WTC11 (cell line): Measurements from ENCODE around the gene ARL8A. TPM values are rescaled to one million over a fixed set of nuclear protein-coding genes. Genes with fewer than 3 reads are reported as not detected.

ENCODE experiments used
- ATAC-seq: fragments of 200-7000 bp; cut with Tn5 transposase; 2 replicates; pipeline ENCODE4 v1.10.0; 2021; ENCODE audit warnings: mild to moderate bottlenecking, moderate library complexity
- CTCF ChIA-PET: fragments of 300-600 bp; sonication (Branson Sonifier 250); formaldehyde crosslinking; loops from one replicate; lab custom pipeline; 2021; ENCODE audit warnings: antibody characterized with exemption; lab: Charles Lee
- POLR2A ChIA-PET: fragments of 350-600 bp; sonication (Branson Sonifier 250); formaldehyde crosslinking; loops from one replicate; lab custom pipeline; 2021; ENCODE audit warnings: antibody characterized with exemption; lab: Charles Lee
- DNase-seq: peaks from one replicate; pipeline ENCODE4 v3.0.0; 2021; ENCODE audit warnings: low spot score
- H3K27ac Mint-ChIP-seq: 2 replicates; pipeline ENCODE4 v1.8.0; 2021; ENCODE audit warnings: mixed read lengths
- H3K27me3 Mint-ChIP-seq: 2 replicates; pipeline ENCODE4 v1.8.0; 2021; ENCODE audit warnings: low read depth, mild to moderate bottlenecking, moderate library complexity, mixed read lengths
- H3K36me3 Mint-ChIP-seq: 2 replicates; pipeline ENCODE4 v1.8.0; 2021; ENCODE audit warnings: mixed read lengths
- H3K4me1 Mint-ChIP-seq: 2 replicates; pipeline ENCODE4 v1.8.0; 2022; ENCODE audit warnings: mixed read lengths
- H3K4me3 Mint-ChIP-seq: 2 replicates; pipeline ENCODE4 v1.8.0; 2021; ENCODE audit warnings: mild to moderate bottlenecking, moderate library complexity, mixed read lengths
- H3K9me3 Mint-ChIP-seq: 2 replicates; pipeline ENCODE4 v1.8.0; 2021; ENCODE audit warnings: mixed read lengths
- CREB1 ChIP-seq: sonication (generic); formaldehyde crosslinking; IDR thresholded peaks from 2 replicates; pipeline ENCODE4 v1.8.0; 2023; ENCODE audit warnings: mild to moderate bottlenecking, missing genetic modification reagents
- ETV6 ChIP-seq: sonication (generic); formaldehyde crosslinking; IDR thresholded peaks from 2 replicates; pipeline ENCODE4 v1.8.1; 2022; ENCODE audit warnings: mild to moderate bottlenecking, missing genetic modification reagents
- GTF2I ChIP-seq: fragments of 250-450 bp; sonication (Bioruptor Pico); conservative IDR thresholded peaks from 2 replicates; pipeline ENCODE4 v1.4.0; 2021; ENCODE audit warnings: mild to moderate bottlenecking
- HMGA2 ChIP-seq: fragments of 250-450 bp; sonication (Bioruptor Pico); IDR thresholded peaks from 2 replicates; pipeline ENCODE4 v1.4.0; 2021; ENCODE audit warnings: mild to moderate bottlenecking, moderate library complexity
- MXD4 ChIP-seq: fragments of 250-450 bp; sonication (Bioruptor Pico); IDR thresholded peaks from 2 replicates; pipeline ENCODE4 v1.8.0; 2021; ENCODE audit warnings: mild to moderate bottlenecking, moderate library complexity, borderline replicate concordance
- ZNF121 ChIP-seq: sonication (generic); formaldehyde crosslinking; IDR thresholded peaks from 2 replicates; pipeline ENCODE4 v1.8.0; 2023; ENCODE audit warnings: missing genetic modification reagents
- ZNF671 ChIP-seq: fragments of 250-450 bp; sonication (Bioruptor Pico); IDR thresholded peaks from 2 replicates; pipeline ENCODE4 v1.8.0; 2021; ENCODE audit warnings: mild to moderate bottlenecking
- total RNA-seq: library from RNA; stranded (reverse); gene quantifications from 3 replicates; pipeline ENCODE4 v1.2.3, GENCODE V29; 2021
- TF ChIP-seq, protein P1 (sequence below): fragments of 250-450 bp; sonication (Bioruptor Pico); conservative IDR thresholded peaks from 2 replicates; pipeline ENCODE4 v1.9.0; 2021; ENCODE audit warnings: mild to moderate bottlenecking
- TF ChIP-seq, protein P2 (sequence below): sonication (generic); formaldehyde crosslinking; IDR thresholded peaks from 2 replicates; pipeline ENCODE4 v1.8.0; 2022; ENCODE audit warnings: mild to moderate bottlenecking, missing genetic modification reagents
- TF ChIP-seq, protein P3 (sequence below): sonication (generic); formaldehyde crosslinking; IDR thresholded peaks from 2 replicates; pipeline ENCODE4 v1.8.1; 2023; ENCODE audit warnings: mild to moderate bottlenecking, missing genetic modification reagents, moderate library complexity
- TF ChIP-seq, protein P4 (sequence below): sonication (generic); formaldehyde crosslinking; IDR thresholded peaks from 2 replicates; pipeline ENCODE4 v1.8.0; 2023; ENCODE audit warnings: missing genetic modification reagents, mild to moderate bottlenecking, borderline replicate concordance

Gene ARL8A
- total RNA-seq, 1 experiment from 2014 or later, result 47.2 TPM

DNA sequence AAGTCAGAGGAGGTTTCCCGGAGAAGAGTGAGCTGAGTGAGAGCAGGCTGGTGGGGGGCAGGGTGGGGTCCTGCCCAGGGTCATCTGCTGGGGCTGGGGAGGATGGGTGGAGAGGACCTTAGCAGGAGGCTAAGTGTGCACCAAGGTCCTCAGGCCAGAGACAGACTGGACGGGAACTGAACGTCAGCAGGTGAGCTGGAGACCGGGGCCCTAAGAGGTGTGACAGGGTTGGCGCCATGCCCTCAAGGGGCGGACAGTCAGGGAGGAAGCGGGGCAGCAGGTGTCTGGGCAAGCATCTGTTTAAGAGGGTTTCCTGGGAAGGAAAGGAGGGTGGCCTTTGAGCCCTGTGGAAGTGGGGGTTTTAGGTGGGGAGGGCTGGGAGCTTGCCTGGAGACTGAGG lies 29.5 kb upstream of the ARL8A start (continued):
- TF ChIP-seq, protein P1, sequence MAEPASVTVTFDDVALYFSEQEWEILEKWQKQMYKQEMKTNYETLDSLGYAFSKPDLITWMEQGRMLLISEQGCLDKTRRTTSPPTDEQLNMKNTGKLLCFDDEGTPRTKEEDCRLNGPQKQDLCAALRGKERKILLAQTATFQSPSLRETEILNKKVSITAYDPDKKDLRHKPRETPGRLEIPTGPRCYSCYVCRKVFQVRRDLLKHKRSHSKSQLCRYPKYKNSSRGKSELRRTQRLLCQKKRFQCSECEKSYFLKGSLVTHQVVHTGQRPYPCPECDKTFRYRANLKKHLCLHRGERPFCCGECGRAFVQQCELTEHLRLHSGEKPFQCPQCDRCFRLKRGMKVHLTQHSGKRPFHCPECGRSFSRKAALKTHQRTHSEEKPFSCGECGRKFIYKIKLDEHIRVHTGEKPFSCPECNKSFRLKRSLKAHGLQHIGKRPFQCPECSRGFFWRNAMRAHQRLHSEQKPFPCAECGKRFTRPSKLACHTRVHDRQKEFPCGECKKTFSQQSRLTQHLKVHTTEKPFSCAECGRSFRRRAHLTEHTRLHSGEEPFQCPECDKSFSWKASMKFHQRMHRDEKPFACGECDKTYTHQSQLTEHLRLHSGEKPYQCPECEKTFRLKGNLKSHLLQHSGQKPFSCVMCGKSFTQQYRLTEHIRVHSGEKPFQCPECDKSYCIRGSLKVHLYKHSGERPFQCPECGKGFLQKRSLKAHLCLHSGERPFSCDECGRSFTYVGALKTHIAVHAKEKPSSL, result no peak
- TF ChIP-seq, protein P2, sequence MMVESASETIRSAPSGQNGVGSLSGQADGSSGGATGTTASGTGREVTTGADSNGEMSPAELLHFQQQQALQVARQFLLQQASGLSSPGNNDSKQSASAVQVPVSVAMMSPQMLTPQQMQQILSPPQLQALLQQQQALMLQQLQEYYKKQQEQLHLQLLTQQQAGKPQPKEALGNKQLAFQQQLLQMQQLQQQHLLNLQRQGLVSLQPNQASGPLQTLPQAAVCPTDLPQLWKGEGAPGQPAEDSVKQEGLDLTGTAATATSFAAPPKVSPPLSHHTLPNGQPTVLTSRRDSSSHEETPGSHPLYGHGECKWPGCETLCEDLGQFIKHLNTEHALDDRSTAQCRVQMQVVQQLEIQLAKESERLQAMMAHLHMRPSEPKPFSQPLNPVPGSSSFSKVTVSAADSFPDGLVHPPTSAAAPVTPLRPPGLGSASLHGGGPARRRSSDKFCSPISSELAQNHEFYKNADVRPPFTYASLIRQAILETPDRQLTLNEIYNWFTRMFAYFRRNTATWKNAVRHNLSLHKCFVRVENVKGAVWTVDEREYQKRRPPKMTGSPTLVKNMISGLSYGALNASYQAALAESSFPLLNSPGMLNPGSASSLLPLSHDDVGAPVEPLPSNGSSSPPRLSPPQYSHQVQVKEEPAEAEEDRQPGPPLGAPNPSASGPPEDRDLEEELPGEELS (CRISPR knock-in tag), result no peak
- no peak for TF ChIP-seq ZNF121 (CRISPR knock-in tag)
- no peak for TF ChIP-seq HMGA2 (CRISPR knock-in tag)
- TF ChIP-seq ETV6, result no peak
- TF ChIP-seq, protein P3, sequence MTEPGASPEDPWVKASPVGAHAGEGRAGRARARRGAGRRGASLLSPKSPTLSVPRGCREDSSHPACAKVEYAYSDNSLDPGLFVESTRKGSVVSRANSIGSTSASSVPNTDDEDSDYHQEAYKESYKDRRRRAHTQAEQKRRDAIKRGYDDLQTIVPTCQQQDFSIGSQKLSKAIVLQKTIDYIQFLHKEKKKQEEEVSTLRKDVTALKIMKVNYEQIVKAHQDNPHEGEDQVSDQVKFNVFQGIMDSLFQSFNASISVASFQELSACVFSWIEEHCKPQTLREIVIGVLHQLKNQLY, result no peak
- no peak for TF ChIP-seq CREB1 (CRISPR knock-in tag)
- no peak for TF ChIP-seq ZNF671 (CRISPR knock-in tag)

DNA sequence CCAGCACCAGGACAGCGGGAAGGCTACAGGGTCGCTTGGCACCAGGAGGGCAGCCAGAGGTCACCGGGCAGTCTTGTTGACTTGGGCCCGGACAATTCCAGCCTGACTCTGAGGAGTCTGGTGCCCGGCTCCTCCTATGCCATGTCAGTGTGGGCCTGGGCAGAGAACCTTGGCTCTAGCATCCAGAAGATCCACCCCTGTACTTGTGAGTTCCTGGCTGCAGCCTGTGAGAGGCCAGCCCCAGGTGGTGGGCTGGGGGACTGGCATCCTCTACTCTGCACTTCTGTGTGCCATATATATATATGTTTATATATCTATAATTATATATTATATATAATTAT lies 27.4 kb upstream of the ARL8A start:
- no peak overlapping the region for H3K4me3 Mint-ChIP-seq
- ATAC-seq (no peak), DNase-seq (no peak)
- no peak overlapping the region for H3K27ac Mint-ChIP-seq
- no peaks in the 10 kb centered on the region for H3K36me3 Mint-ChIP-seq
- ChIA-PET CTCF (interaction anchor here (1.1 to 1.4 kb wide), 2 partner anchors 13 to 17 kb away, joined by 3 read pairs; no protein-coding TSS in a partner anchor), POLR2A (no interaction called here)
- no peaks in the 10 kb centered on the region for H3K27me3 Mint-ChIP-seq
- peaks cover 2% of the 10 kb centered on the region; the same call in 1 of the 2 replicates for H3K4me1 Mint-ChIP-seq
- TF ChIP-seq GTF2I (CRISPR knock-in tag) (no peak), MXD4 (CRISPR knock-in tag) (no peak)
- TF ChIP-seq, protein P1, result no peak
- TF ChIP-seq, protein P4, sequence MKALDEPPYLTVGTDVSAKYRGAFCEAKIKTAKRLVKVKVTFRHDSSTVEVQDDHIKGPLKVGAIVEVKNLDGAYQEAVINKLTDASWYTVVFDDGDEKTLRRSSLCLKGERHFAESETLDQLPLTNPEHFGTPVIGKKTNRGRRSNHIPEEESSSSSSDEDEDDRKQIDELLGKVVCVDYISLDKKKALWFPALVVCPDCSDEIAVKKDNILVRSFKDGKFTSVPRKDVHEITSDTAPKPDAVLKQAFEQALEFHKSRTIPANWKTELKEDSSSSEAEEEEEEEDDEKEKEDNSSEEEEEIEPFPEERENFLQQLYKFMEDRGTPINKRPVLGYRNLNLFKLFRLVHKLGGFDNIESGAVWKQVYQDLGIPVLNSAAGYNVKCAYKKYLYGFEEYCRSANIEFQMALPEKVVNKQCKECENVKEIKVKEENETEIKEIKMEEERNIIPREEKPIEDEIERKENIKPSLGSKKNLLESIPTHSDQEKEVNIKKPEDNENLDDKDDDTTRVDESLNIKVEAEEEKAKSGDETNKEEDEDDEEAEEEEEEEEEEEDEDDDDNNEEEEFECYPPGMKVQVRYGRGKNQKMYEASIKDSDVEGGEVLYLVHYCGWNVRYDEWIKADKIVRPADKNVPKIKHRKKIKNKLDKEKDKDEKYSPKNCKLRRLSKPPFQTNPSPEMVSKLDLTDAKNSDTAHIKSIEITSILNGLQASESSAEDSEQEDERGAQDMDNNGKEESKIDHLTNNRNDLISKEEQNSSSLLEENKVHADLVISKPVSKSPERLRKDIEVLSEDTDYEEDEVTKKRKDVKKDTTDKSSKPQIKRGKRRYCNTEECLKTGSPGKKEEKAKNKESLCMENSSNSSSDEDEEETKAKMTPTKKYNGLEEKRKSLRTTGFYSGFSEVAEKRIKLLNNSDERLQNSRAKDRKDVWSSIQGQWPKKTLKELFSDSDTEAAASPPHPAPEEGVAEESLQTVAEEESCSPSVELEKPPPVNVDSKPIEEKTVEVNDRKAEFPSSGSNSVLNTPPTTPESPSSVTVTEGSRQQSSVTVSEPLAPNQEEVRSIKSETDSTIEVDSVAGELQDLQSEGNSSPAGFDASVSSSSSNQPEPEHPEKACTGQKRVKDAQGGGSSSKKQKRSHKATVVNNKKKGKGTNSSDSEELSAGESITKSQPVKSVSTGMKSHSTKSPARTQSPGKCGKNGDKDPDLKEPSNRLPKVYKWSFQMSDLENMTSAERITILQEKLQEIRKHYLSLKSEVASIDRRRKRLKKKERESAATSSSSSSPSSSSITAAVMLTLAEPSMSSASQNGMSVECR (CRISPR knock-in tag), result no peak
- H3K9me3 Mint-ChIP-seq, result no peaks in the 10 kb centered on the region
